Measurements from ENCODE around the gene TMOD1.

TMOD1 gene

DNA sequence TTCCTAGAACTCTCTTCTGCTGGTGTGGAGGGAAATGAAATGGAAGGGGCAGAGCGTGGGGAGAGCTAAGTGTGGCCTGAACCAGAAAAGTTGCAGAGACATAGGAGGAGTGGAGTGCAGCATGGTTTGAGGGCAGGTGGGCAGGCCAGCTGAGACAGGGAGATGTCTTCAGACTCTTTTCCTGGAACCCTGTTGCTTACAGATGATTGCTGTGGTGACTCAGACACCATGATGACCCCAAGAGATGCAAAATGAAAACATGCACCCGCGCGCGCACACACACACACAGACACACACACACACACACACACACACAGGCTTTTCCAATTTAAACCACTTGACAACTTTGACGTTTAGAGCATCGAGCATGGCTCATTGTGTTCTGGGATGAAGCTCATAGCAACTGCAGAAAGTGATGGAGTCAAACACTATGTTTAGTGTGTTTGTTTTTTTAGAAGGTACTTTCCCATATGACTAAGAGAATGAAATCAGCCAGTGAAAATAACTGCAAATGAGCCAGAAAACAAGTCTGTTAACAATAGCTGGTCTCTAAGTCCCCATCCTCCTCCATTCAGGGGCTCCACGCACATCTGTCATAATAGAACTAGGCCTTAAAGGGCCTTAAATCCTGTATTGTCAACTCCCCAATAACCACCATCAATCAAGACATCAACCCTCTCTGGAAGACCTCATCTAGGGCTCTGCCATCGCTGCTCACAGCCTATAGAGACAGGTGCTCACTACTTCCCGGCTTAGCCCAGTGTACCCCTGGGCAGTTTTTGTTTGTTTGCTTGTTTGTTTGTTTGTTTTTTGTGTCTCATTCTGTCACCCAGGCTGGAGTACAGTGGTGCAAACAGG is 9.6 kb downstream of the TMOD1 start:
- DNase-seq: no peak
- Histone ChIP-seq H3K9me3 (no peaks in the 10 kb centered on the region), H3K4me3 (ENCODE audit: low read depth, low read length) (no peak overlapping the region), H3K4me1 (peaks cover 34% of the 10 kb centered on the region), H3K27me3 (no peaks in the 10 kb centered on the region), H3K36me3 (peaks cover 89% of the 10 kb centered on the region)
- TF ChIP-seq, protein P1, sequence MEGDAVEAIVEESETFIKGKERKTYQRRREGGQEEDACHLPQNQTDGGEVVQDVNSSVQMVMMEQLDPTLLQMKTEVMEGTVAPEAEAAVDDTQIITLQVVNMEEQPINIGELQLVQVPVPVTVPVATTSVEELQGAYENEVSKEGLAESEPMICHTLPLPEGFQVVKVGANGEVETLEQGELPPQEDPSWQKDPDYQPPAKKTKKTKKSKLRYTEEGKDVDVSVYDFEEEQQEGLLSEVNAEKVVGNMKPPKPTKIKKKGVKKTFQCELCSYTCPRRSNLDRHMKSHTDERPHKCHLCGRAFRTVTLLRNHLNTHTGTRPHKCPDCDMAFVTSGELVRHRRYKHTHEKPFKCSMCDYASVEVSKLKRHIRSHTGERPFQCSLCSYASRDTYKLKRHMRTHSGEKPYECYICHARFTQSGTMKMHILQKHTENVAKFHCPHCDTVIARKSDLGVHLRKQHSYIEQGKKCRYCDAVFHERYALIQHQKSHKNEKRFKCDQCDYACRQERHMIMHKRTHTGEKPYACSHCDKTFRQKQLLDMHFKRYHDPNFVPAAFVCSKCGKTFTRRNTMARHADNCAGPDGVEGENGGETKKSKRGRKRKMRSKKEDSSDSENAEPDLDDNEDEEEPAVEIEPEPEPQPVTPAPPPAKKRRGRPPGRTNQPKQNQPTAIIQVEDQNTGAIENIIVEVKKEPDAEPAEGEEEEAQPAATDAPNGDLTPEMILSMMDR (IDR thresholded peaks at IDR 0.05; ENCODE audit: low read depth, low read length): no peak

GRCh38 chr9:97511655-97512427 is 10.4 kb downstream of the TMOD1 start:
- Histone ChIP-seq H3K9me3 (no peaks in the 10 kb centered on the region), H3K36me3 (peaks cover 89% of the 10 kb centered on the region), H3K4me1 (peaks cover 30% of the 10 kb centered on the region), H3K27me3 (no peaks in the 10 kb centered on the region), H3K4me3 (ENCODE audit: low read depth, low read length) (no peak overlapping the region)
- TF ChIP-seq, protein P1 (IDR thresholded peaks at IDR 0.05; ENCODE audit: low read depth, low read length): no peak
- DNase-seq: no peak

DNA sequence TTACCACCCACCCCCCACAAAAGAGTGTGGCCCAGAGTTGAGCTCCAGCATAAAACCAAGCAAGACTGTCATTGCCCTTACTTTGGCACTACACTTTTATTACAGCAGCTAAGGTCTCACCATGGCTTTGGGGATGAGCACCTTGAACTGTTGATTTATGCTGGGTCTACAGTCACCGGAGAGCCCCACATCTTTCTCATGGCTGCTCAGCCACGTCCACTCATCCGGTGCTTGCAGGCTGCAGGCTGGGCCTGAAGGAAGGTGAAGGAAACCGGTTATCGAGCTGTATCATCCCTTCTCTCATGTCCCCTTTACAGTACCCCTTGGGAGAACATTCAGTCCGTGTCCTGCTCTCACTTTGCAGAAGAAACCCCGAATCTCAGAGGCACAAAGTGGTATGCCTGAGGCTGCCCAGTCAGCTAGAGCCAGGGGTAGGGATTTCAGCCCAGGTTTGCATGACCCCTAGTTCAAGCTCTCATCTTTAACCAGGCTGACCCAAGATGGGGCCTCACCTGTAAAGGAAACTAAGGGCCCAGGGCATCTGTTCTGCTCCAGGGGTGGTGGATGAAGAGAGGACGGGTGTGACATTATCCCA is 11.6 kb downstream of the TMOD1 start:
- TF ChIP-seq, protein P1 (IDR thresholded peaks at IDR 0.05; ENCODE audit: low read depth, low read length): no peak
- H3K4me3 ChIP-seq (ENCODE audit: low read depth, low read length): no peak overlapping the region
- H3K4me1 ChIP-seq: peaks cover 31% of the 10 kb centered on the region
- H3K36me3 ChIP-seq: peaks cover 89% of the 10 kb centered on the region
- DNase-seq: no peak
- H3K27me3 ChIP-seq: no peaks in the 10 kb centered on the region
- no peaks in the 10 kb centered on the region for H3K9me3 ChIP-seq

DNA sequence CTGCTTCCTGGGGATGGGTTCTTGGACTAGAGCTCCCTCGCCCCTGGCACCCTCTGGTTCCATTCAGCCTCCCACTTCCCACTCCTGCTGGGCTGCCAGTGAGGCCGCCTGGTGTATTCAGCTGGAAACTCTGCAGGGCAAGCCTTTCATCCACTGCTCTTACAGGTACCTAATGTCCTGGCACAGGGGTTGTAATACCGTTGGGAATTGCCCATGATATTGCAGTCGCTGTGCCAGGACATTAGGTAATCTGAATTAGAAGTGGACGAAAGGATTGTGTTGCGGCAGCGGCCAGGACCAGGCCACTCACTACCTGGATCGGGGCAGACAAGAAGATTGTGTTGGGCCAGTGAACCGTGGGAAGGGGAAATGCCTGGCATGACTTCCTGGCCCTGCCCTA is 13.1 kb downstream of the TMOD1 start:
- Histone ChIP-seq H3K4me3 (ENCODE audit: low read depth, low read length) (no peak overlapping the region), H3K9me3 (no peaks in the 10 kb centered on the region), H3K4me1 (peaks cover 42% of the 10 kb centered on the region), H3K27me3 (no peaks in the 10 kb centered on the region), H3K36me3 (peaks cover 91% of the 10 kb centered on the region)
- DNase-seq: no peak
- TF ChIP-seq, protein P1 (IDR thresholded peaks at IDR 0.05; ENCODE audit: low read depth, low read length): no peak

DNA sequence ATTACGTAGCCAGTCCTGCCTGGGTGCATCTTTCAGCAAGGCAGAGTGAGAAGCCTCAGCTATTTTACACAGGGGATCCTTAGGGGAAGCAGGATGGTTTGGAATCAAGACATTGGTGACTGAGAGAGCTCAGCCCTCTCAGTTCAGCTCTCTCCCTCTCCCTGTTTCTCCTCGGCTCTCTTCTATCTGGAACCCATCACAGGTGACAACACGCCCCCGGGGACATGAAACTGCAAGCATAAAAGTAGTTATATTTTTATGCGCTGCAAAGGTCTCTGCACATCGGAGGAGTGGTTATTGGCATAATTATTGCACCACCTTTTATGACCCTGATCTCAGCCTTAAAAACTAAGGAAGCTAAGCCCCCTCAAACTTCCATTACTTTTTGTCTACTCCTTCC is 14.2 kb downstream of the TMOD1 start:
- no peaks in the 10 kb centered on the region for H3K9me3 ChIP-seq
- H3K4me3 ChIP-seq (ENCODE audit: low read depth, low read length): no peak overlapping the region
- peaks cover 91% of the 10 kb centered on the region for H3K36me3 ChIP-seq

More for the DNA sequence above, 14.2 kb downstream of the TMOD1 start:
- H3K27me3 ChIP-seq: no peaks in the 10 kb centered on the region
- TF ChIP-seq, protein P1 (IDR thresholded peaks at IDR 0.05; ENCODE audit: low read depth, low read length): no peak
- DNase-seq: no peak
- peaks cover 44% of the 10 kb centered on the region for H3K4me1 ChIP-seq
